Fibroblast of lung (primary cell): ENCODE measurements around the gene CST7. TPM values are rescaled to one million over a fixed set of nuclear protein-coding genes. Genes with fewer than 3 reads are reported as not detected.

Source experiments
- DNase-seq, 2 donors: peaks; one replicate each; pipeline versions ENCODE4 v3.0.0 to v3.0.0-alpha.2; 2010; ENCODE audit warnings: low read depth in 2 of 2
- H2AFZ ChIP-seq: 2 replicates; pipeline ENCODE4 v1.5.1; 2012; ENCODE audit warnings: low read length, control low read depth, inconsistent platforms
- H3K27ac ChIP-seq: 2 replicates; pipeline ENCODE4 v1.5.1; 2011; ENCODE audit warnings: low read length, control low read depth; ENCODE audit not compliant: insufficient read depth
- H3K27me3 ChIP-seq: 2 replicates; pipeline ENCODE4 v1.5.1; 2011; ENCODE audit warnings: mild to moderate bottlenecking, low read length; ENCODE audit not compliant: control insufficient read depth, insufficient read depth
- H3K36me3 ChIP-seq: 2 replicates; pipeline ENCODE4 v1.5.1; 2011; ENCODE audit warnings: low read length; ENCODE audit not compliant: control insufficient read depth, insufficient read depth
- H3K4me1 ChIP-seq: 2 replicates; pipeline ENCODE4 v1.5.1; 2011; ENCODE audit warnings: low read length; ENCODE audit not compliant: control insufficient read depth, insufficient read depth; ENCODE audit errors: extremely low read depth
- H3K4me2 ChIP-seq: 2 replicates; pipeline ENCODE4 v1.5.1; 2011; ENCODE audit warnings: low read length, control low read depth; ENCODE audit not compliant: insufficient read depth; ENCODE audit errors: extremely low read depth
- H3K4me3 ChIP-seq, 4 experiments: fragments of 200-600 bp in 1 of 4; sonication (generic) in 1 of 4; replicated peaks in 1 of 4; 2 replicates each; pipeline ENCODE4 v1.5.1; 2011 to 2016; ENCODE audit warnings: low read length in 4 of 4, low read depth in 3 of 4, mild to moderate bottlenecking in 3 of 4, control low read depth in 2 of 4, inconsistent platforms in 1 of 4, mixed read lengths in 1 of 4; ENCODE audit not compliant: insufficient read depth in 1 of 4; ENCODE audit errors: control extremely low read depth in 1 of 4
- H3K79me2 ChIP-seq: 2 replicates; pipeline ENCODE4 v1.5.1; 2012; ENCODE audit warnings: mild to moderate bottlenecking, low read length, inconsistent platforms; ENCODE audit not compliant: control insufficient read depth, insufficient read depth
- H3K9ac ChIP-seq: 2 replicates; pipeline ENCODE4 v1.5.1; 2011; ENCODE audit warnings: mild to moderate bottlenecking, low read length, control low read depth; ENCODE audit not compliant: insufficient read depth
- H3K9me3 ChIP-seq: 2 replicates; pipeline ENCODE4 v1.5.1; 2012; ENCODE audit warnings: low read depth, low read length; ENCODE audit not compliant: control insufficient read depth, insufficient read depth
- H4K20me1 ChIP-seq: 2 replicates; pipeline ENCODE4 v1.5.1; 2011; ENCODE audit warnings: low read length; ENCODE audit not compliant: control insufficient read depth, insufficient read depth; ENCODE audit errors: extremely low read depth
- CTCF ChIP-seq, 2 donors: IDR thresholded peaks in 1 of 2; conservative IDR thresholded peaks in 1 of 2; 1 replicate in 1 of 2; 2 replicates in 1 of 2; pipeline ENCODE4 v1.5.1; 2011 to 2012; ENCODE audit warnings: low read length in 2 of 2, control low read depth in 1 of 2, inconsistent platforms in 1 of 2, low read depth in 1 of 2, mild to moderate bottlenecking in 1 of 2
- EZH2 ChIP-seq: IDR thresholded peaks from 2 replicates; pipeline ENCODE4 v1.5.1; 2012; ENCODE audit warnings: low read length, control low read depth, mild to moderate bottlenecking; ENCODE audit errors: missing control alignments
- polyA plus RNA-seq, 2 donors: library from polyadenylated mRNA; depleted of rRNA in 1 of 2; stranded (reverse) in 1 of 2; unstranded in 1 of 2; fragments of >200 nt; gene quantifications; 2 replicates each; pipeline ENCODE4 v1.2.1, GENCODE V29; 2011 to 2012; ENCODE audit warnings: missing spikeins in 1 of 2
- total RNA-seq: library from RNA; depleted of rRNA; stranded (reverse); fragments of >200 nt; gene quantifications from 2 replicates; pipeline ENCODE4 v1.2.1, GENCODE V29; 2014

CST7 gene
- total and polyA plus RNA-seq, 2 donors (not counting 1 experiment from before 2014, with no cell fraction given): not detected

- Histone ChIP-seq H3K9me3 (no peaks in the 10 kb centered on the region), H3K4me3 (no peak overlapping the region), H3K27ac (no peak overlapping the region), H3K27me3 (no peaks in the 10 kb centered on the region), H4K20me1 (no peaks in the 10 kb centered on the region), H3K4me1 (no peaks in the 10 kb centered on the region), H3K36me3 (no peaks in the 10 kb centered on the region), H3K4me2 (no peak overlapping the region), H3K9ac (no peak overlapping the region), H3K79me2 (no peaks in the 10 kb centered on the region), H2AFZ (no peak overlapping the region)
- no peak for TF ChIP-seq EZH2
- TF ChIP-seq CTCF (conservative IDR thresholded peaks at IDR 0.05 in 1 of 2, IDR thresholded peaks at IDR 0.05 in 1 of 2; ENCODE audit: low read depth in 1 of 2, low read length in 2 of 2): no peak
- no peak for DNase-seq
These were observed 6.0 kb downstream of the CST7 start for GRCh38 chr20:24955045-24955444.

GRCh38 chr20:24956001-24956841 lies 7.2 kb downstream of the CST7 start:
- H4K20me1 ChIP-seq: no peaks in the 10 kb centered on the region
- no peaks in the 10 kb centered on the region for H3K27me3 ChIP-seq
- H3K4me2 ChIP-seq: no peak overlapping the region
- H3K4me3 ChIP-seq: no peak overlapping the region
- no peaks in the 10 kb centered on the region for H3K4me1 ChIP-seq
- H3K79me2 ChIP-seq: no peaks in the 10 kb centered on the region
- H2AFZ ChIP-seq: no peak overlapping the region
- H3K9me3 ChIP-seq: no peaks in the 10 kb centered on the region
- no peak overlapping the region for H3K27ac ChIP-seq
- TF ChIP-seq CTCF (conservative IDR thresholded peaks at IDR 0.05 in 1 of 2, IDR thresholded peaks at IDR 0.05 in 1 of 2; ENCODE audit: low read depth in 1 of 2, low read length in 2 of 2) (no peak), EZH2 (no peak)
- no peak for DNase-seq
- H3K9ac ChIP-seq: no peak overlapping the region
- no peaks in the 10 kb centered on the region for H3K36me3 ChIP-seq

- H3K4me2 ChIP-seq: no peak overlapping the region
These were observed 8.4 kb downstream of the CST7 start for GRCh38 chr20:24957326-24958016.

More at GRCh38 chr20:24957326-24958016, 8.4 kb downstream of the CST7 start:
- Histone ChIP-seq H3K36me3 (no peaks in the 10 kb centered on the region), H3K4me1 (no peaks in the 10 kb centered on the region), H2AFZ (no peak overlapping the region), H3K27me3 (no peaks in the 10 kb centered on the region), H4K20me1 (no peaks in the 10 kb centered on the region), H3K9ac (no peak overlapping the region), H3K9me3 (no peaks in the 10 kb centered on the region), H3K4me3 (no peak overlapping the region), H3K79me2 (no peaks in the 10 kb centered on the region), H3K27ac (no peak overlapping the region)
- DNase-seq: no peak
- no peak for TF ChIP-seq CTCF (conservative IDR thresholded peaks at IDR 0.05 in 1 of 2, IDR thresholded peaks at IDR 0.05 in 1 of 2; ENCODE audit: low read depth in 1 of 2, low read length in 2 of 2)
